Hepatocyte (in vitro differentiated cells): ENCODE results near the gene GUCY1A2. TPM values are rescaled to one million over a fixed set of nuclear protein-coding genes. Genes with fewer than 3 reads are reported as not detected.

Source experiments
- DNase-seq: peaks from one replicate; pipeline ENCODE4 v3.0.0-alpha.2; 2016; ENCODE audit warnings: low spot score
- H2AFZ ChIP-seq: fragments of 200-600 bp; sonication (generic); 2 replicates; pipeline ENCODE4 v1.6.0; 2016; ENCODE audit warnings: antibody characterized with exemption, mild to moderate bottlenecking
- H3K27ac ChIP-seq: fragments of 200-600 bp; sonication (generic); 2 replicates; pipeline ENCODE4 v1.5.1; 2016; ENCODE audit warnings: mild to moderate bottlenecking
- H3K27me3 ChIP-seq: fragments of 200-600 bp; sonication (generic); 2 replicates; pipeline ENCODE4 v1.6.1; 2016
- H3K36me3 ChIP-seq: fragments of 200-600 bp; sonication (generic); replicated peaks from 2 replicates; pipeline ENCODE4 v1.5.1; 2016; ENCODE audit warnings: low read depth; ENCODE audit not compliant: insufficient read depth
- H3K4me1 ChIP-seq: fragments of 200-600 bp; sonication (generic); 2 replicates; pipeline ENCODE4 v1.5.1; 2016; ENCODE audit warnings: mild to moderate bottlenecking, moderate library complexity; ENCODE audit not compliant: insufficient read depth
- H3K4me2 ChIP-seq: fragments of 200-600 bp; sonication (generic); 2 replicates; pipeline ENCODE4 v1.6.0; 2016
- H3K4me3 ChIP-seq: fragments of 200-600 bp; sonication (generic); 2 replicates; pipeline ENCODE4 v1.5.1; 2016; ENCODE audit warnings: mild to moderate bottlenecking
- H3K79me2 ChIP-seq: fragments of 200-600 bp; sonication (generic); 2 replicates; pipeline ENCODE4 v1.6.0; 2017; ENCODE audit warnings: mild to moderate bottlenecking
- H3K9me2 ChIP-seq: fragments of 200-600 bp; sonication (generic); replicated peaks from 2 replicates; pipeline ENCODE4 v1.6.0; 2017; ENCODE audit warnings: mild to moderate bottlenecking; ENCODE audit not compliant: insufficient read depth
- H3K9me3 ChIP-seq: fragments of 200-600 bp; sonication (generic); 2 replicates; pipeline ENCODE4 v1.5.1; 2016; ENCODE audit warnings: low read depth, mild to moderate bottlenecking
- H4K20me1 ChIP-seq: fragments of 200-600 bp; sonication (generic); 2 replicates; pipeline ENCODE4 v1.6.0; 2016; ENCODE audit warnings: mild to moderate bottlenecking; ENCODE audit not compliant: insufficient read depth, poor library complexity, severe bottlenecking
- EZH2 ChIP-seq: fragments of 200-600 bp; sonication (generic); IDR thresholded peaks from 2 replicates; pipeline ENCODE4 v1.6.1; 2016; ENCODE audit warnings: antibody characterized with exemption, mild to moderate bottlenecking, borderline replicate concordance
- EZH2phosphoT487 ChIP-seq: fragments of 200-600 bp; sonication (generic); IDR thresholded peaks from one replicate; pipeline ENCODE4 v1.6.1; 2018; ENCODE audit warnings: antibody characterized with exemption, mild to moderate bottlenecking, low read depth, moderate library complexity; ENCODE audit not compliant: unreplicated experiment, severe bottlenecking
- WGBS: methylation state at CpG from one replicate; pipeline ENCODE4 v1.1.6; 2016; ENCODE audit warnings: low lambda C conversion rate; ENCODE audit errors: missing lambda C conversion rate; 5-methylcytosine and 5-hydroxymethylcytosine counted together
- polyA plus RNA-seq: library from polyadenylated mRNA; unstranded; fragments of >200 nt; fragmentation: Nextera tagmentation; extraction: Ambion mirVana; gene quantifications from 2 replicates; pipeline ENCODE4 v1.2.1, GENCODE V29; 2016
- total RNA-seq: library from RNA; depleted of rRNA; stranded (reverse); fragments of >200 nt; gene quantifications from 2 replicates; pipeline ENCODE4 v1.2.3, GENCODE V29; 2014
- TF ChIP-seq, protein P1 (sequence below): fragments of 200-600 bp; sonication (generic); IDR thresholded peaks from 2 replicates; pipeline ENCODE4 v1.5.1; 2016; ENCODE audit warnings: antibody characterized with exemption, mild to moderate bottlenecking; ENCODE audit not compliant: poor library complexity

Gene GUCY1A2
- total and polyA plus RNA-seq, 2 experiments from 2014 or later: 3.3 to 9.1 TPM

DNA sequence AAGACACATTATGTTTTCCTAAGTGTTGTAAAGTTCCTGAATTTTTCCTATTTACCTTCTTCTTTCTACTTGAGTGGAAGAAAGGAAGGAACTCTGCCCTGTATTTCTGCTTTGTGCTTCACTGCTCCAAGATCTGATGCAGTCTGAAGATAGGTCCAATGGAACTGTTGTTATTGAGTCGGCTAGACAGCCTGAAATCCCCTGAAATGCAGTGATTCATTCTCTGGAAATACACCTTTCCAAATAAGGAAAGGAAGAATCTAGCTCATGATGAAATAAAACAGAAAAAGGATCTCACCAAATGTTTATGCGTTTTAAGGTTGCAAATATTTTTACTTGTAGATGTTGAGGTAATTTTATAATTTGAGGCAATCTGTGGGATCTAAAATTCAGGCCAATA is 322.8 kb downstream of the GUCY1A2 start:
- Histone ChIP-seq H3K27me3 (no peaks in the 10 kb centered on the region), H3K36me3 (no peaks in the 10 kb centered on the region), H3K4me1 (no peaks in the 10 kb centered on the region), H2AFZ (no peak overlapping the region), H3K9me3 (no peaks in the 10 kb centered on the region), H3K27ac (no peak overlapping the region), H4K20me1 (no peaks in the 10 kb centered on the region), H3K4me3 (no peak overlapping the region), H3K4me2 (no peak overlapping the region), H3K79me2 (no peaks in the 10 kb centered on the region), H3K9me2 (no peaks in the 10 kb centered on the region)
- no peak for TF ChIP-seq EZH2phosphoT487
- TF ChIP-seq EZH2: no peak
- TF ChIP-seq, protein P1, sequence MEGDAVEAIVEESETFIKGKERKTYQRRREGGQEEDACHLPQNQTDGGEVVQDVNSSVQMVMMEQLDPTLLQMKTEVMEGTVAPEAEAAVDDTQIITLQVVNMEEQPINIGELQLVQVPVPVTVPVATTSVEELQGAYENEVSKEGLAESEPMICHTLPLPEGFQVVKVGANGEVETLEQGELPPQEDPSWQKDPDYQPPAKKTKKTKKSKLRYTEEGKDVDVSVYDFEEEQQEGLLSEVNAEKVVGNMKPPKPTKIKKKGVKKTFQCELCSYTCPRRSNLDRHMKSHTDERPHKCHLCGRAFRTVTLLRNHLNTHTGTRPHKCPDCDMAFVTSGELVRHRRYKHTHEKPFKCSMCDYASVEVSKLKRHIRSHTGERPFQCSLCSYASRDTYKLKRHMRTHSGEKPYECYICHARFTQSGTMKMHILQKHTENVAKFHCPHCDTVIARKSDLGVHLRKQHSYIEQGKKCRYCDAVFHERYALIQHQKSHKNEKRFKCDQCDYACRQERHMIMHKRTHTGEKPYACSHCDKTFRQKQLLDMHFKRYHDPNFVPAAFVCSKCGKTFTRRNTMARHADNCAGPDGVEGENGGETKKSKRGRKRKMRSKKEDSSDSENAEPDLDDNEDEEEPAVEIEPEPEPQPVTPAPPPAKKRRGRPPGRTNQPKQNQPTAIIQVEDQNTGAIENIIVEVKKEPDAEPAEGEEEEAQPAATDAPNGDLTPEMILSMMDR: no peak
- peak; percentile 10 for DNase-seq
- WGBS: 69% methylated on average over 2 of the region's 2 CpGs

GRCh38 chr11:106694501-106694900 is 323.8 kb downstream of the GUCY1A2 start:
- no peaks in the 10 kb centered on the region for H3K4me1 ChIP-seq
- H3K27ac ChIP-seq: no peak overlapping the region
- no peaks in the 10 kb centered on the region for H3K9me3 ChIP-seq
- H3K4me2 ChIP-seq: no peak overlapping the region
- no peak for DNase-seq
- no peaks in the 10 kb centered on the region for H4K20me1 ChIP-seq
- TF ChIP-seq, protein P1: no peak
- TF ChIP-seq EZH2phosphoT487: no peak
- no peaks in the 10 kb centered on the region for H3K36me3 ChIP-seq
- no peak overlapping the region for H3K4me3 ChIP-seq
- H3K27me3 ChIP-seq: no peaks in the 10 kb centered on the region
- no peaks in the 10 kb centered on the region for H3K9me2 ChIP-seq
- no peaks in the 10 kb centered on the region for H3K79me2 ChIP-seq
- H2AFZ ChIP-seq: no peak overlapping the region
- 93% methylated on average over 5 of the region's 5 CpGs for WGBS

- no peaks in the 10 kb centered on the region for H3K4me1 ChIP-seq
- no peak overlapping the region for H3K4me3 ChIP-seq
- H3K9me2 ChIP-seq: no peaks in the 10 kb centered on the region
- no peaks in the 10 kb centered on the region for H3K79me2 ChIP-seq
- no peaks in the 10 kb centered on the region for H3K36me3 ChIP-seq
- TF ChIP-seq, protein P1: no peak
- TF ChIP-seq EZH2phosphoT487 (no peak), EZH2 (no peak)
- H3K27ac ChIP-seq: no peak overlapping the region
- DNase-seq: no peak
- H2AFZ ChIP-seq: no peak overlapping the region
- no peaks in the 10 kb centered on the region for H3K27me3 ChIP-seq
- no peak overlapping the region for H3K4me2 ChIP-seq
- no peaks in the 10 kb centered on the region for H4K20me1 ChIP-seq
- no peaks in the 10 kb centered on the region for H3K9me3 ChIP-seq
These were observed 326.4 kb downstream of the GUCY1A2 start for GRCh38 chr11:106691807-106692365.

GRCh38 chr11:106690923-106691322 is 327.4 kb downstream of the GUCY1A2 start:
- Histone ChIP-seq H3K4me1 (no peaks in the 10 kb centered on the region), H3K79me2 (no peaks in the 10 kb centered on the region), H3K27me3 (no peaks in the 10 kb centered on the region), H3K9me2 (no peaks in the 10 kb centered on the region), H3K9me3 (no peaks in the 10 kb centered on the region), H3K4me2 (no peak overlapping the region), H2AFZ (no peak overlapping the region), H3K4me3 (no peak overlapping the region), H4K20me1 (no peaks in the 10 kb centered on the region), H3K27ac (no peak overlapping the region), H3K36me3 (no peaks in the 10 kb centered on the region)
- TF ChIP-seq, protein P1: no peak
- TF ChIP-seq EZH2 (no peak), EZH2phosphoT487 (no peak)
- 100% methylated on average over 1 of the region's 1 CpG for WGBS
- DNase-seq: no peak
